MM.1S (cell line): Measurements from ENCODE around the gene ZNF367.

Experiments
- CTCF ChIP-seq: fragments of 300-600 bp; sonication (generic); IDR thresholded peaks from 2 replicates; pipeline ENCODE4 v1.5.1; 2016; ENCODE audit warnings: antibody characterized with exemption, low read length, mixed read lengths
- EZH2 ChIP-seq: fragments of 300-600 bp; sonication (generic); optimal IDR thresholded peaks from 2 replicates; pipeline ENCODE3; 2017; ENCODE audit warnings: low read depth, mild to moderate bottlenecking, antibody characterized with exemption, low read length, mixed read lengths
- EZH2phosphoT487 ChIP-seq: fragments of 300-600 bp; sonication (generic); IDR thresholded peaks from 2 replicates; pipeline ENCODE4 v1.6.1; 2018; ENCODE audit warnings: antibody characterized with exemption, low read length

GRCh38 chr9:96449523-96449844 is 31.3 kb upstream of the ZNF367 start:
- TF ChIP-seq CTCF: no peak
- TF ChIP-seq EZH2phosphoT487: no peak
- TF ChIP-seq EZH2: no peak
